Transverse colon (tissue), 4 donors: ENCODE measurements around the gene MYOCD.

Experiments
- POLR2AphosphoS5 ChIP-seq, 3 donors: sonication (generic); formaldehyde crosslinking; IDR thresholded peaks; one replicate each; pipeline ENCODE4 v1.6.1; 2016; ENCODE audit warnings: antibody characterized with exemption in 3 of 3
- TF ChIP-seq, protein P1 (sequence below), 5 experiments: fragments of 200-600 bp in 3 of 5; fragments of 450-650 bp in 2 of 5; sonication (generic) in 3 of 5; IDR thresholded peaks; 1 replicate in 2 of 5; 2 replicates in 3 of 5; pipeline ENCODE4 v1.5.1; 2016 to 2017; ENCODE audit warnings: antibody characterized with exemption in 5 of 5, inconsistent platforms in 3 of 5, mild to moderate bottlenecking in 2 of 5, moderate library complexity in 1 of 5

DNA sequence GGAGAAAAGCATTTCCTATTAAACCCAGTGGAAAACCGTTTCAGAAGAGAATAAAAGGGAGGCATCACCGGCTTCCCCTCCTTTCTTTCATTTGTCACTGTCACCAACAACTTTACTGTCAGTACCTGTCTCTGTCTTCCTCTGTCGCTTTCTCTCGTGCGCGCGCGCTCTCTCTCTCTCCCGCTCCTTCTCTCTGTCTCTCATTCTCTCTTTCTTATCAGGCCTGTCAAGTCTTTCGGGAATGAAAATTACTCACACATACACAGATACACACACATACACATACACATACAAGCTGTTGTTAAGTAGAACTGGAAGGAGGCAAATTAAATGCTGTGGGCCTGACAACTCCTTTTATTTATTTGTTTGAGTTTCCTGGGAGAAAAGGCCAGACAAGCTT is 17.6 kb downstream of the MYOCD start:
- no peak for TF ChIP-seq POLR2AphosphoS5 (IDR thresholded peaks at IDR 0.05)
- TF ChIP-seq, protein P1, sequence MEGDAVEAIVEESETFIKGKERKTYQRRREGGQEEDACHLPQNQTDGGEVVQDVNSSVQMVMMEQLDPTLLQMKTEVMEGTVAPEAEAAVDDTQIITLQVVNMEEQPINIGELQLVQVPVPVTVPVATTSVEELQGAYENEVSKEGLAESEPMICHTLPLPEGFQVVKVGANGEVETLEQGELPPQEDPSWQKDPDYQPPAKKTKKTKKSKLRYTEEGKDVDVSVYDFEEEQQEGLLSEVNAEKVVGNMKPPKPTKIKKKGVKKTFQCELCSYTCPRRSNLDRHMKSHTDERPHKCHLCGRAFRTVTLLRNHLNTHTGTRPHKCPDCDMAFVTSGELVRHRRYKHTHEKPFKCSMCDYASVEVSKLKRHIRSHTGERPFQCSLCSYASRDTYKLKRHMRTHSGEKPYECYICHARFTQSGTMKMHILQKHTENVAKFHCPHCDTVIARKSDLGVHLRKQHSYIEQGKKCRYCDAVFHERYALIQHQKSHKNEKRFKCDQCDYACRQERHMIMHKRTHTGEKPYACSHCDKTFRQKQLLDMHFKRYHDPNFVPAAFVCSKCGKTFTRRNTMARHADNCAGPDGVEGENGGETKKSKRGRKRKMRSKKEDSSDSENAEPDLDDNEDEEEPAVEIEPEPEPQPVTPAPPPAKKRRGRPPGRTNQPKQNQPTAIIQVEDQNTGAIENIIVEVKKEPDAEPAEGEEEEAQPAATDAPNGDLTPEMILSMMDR (IDR thresholded peaks at IDR 0.05): no peak
